ENCODE results near the gene PRR15. TPM values are rescaled to one million over a fixed set of nuclear protein-coding genes. Genes with fewer than 3 reads are reported as not detected.

PRR15 gene
- total RNA-seq, 4 donors from 2014 or later: 0.54 to 2.7 (median 1.7) TPM

DNA sequence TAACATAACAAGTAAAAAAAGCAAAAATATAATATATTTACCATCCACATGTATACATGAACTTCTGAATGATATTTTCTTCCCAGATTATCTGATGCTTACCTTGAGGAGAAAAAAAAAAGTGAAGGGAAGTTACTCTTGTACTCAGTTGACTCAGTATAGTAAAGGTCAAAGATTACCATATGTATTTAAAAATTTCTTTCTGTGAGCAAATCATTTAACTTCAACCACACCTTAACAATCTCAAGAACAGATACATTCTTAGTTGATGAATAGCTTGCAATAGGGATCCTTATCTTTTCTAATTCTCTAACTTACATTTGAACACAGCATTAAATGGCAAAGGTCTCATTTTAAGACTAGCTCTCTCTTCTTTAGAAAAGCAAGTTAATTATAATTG, 29.8 kb downstream of the PRR15 start:
- TF ChIP-seq, protein P1, sequence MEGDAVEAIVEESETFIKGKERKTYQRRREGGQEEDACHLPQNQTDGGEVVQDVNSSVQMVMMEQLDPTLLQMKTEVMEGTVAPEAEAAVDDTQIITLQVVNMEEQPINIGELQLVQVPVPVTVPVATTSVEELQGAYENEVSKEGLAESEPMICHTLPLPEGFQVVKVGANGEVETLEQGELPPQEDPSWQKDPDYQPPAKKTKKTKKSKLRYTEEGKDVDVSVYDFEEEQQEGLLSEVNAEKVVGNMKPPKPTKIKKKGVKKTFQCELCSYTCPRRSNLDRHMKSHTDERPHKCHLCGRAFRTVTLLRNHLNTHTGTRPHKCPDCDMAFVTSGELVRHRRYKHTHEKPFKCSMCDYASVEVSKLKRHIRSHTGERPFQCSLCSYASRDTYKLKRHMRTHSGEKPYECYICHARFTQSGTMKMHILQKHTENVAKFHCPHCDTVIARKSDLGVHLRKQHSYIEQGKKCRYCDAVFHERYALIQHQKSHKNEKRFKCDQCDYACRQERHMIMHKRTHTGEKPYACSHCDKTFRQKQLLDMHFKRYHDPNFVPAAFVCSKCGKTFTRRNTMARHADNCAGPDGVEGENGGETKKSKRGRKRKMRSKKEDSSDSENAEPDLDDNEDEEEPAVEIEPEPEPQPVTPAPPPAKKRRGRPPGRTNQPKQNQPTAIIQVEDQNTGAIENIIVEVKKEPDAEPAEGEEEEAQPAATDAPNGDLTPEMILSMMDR (IDR thresholded peaks at IDR 0.05): no peak
- TF ChIP-seq POLR2A (IDR thresholded peaks at IDR 0.05): no peak
- H3K27ac ChIP-seq: no peak overlapping the region
- intact Hi-C loops (cut with DNase I): no loop called here
- H3K27me3 ChIP-seq: no peaks in the 10 kb centered on the region
- H3K4me3 ChIP-seq (replicated peaks in 1 of 3): no peak overlapping the region
- H3K36me3 ChIP-seq: no peaks in the 10 kb centered on the region
- no peaks in the 10 kb centered on the region for H3K4me1 ChIP-seq
- DNase-seq: no peak
- H3K9me3 ChIP-seq: no peaks in the 10 kb centered on the region

DNA sequence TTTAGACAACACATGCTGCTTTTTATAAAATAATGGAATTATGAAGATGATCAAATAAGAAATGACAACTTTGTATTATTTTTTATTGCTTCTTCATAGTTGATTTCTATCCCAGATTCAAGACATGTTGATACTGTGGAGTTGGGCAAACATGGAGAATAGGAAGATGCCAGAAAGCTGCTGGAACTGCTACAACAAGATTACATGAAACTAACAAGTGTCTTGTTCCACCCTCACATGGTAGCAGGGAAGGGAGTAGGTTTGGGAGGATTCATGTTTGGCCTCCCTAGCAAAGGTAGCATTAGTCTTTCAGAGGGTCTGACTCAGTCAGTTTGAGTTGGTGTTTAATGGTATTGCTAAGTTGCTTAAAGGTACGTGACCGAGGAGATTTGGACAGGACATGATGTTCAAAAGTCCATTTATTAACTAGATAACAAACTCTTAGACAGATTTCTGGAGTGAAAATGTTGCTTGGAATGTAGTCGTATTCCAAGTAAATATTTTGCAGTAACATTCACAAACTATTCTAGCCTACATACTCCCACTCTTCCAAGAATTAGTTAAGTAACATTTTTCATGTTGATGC, 33.1 kb downstream of the PRR15 start:
- no peaks in the 10 kb centered on the region for H3K36me3 ChIP-seq
- H3K9me3 ChIP-seq: no peaks in the 10 kb centered on the region
- no peaks in the 10 kb centered on the region for H3K4me1 ChIP-seq
- intact Hi-C loops (cut with DNase I): no loop called here
- no peaks in the 10 kb centered on the region for H3K27me3 ChIP-seq
- TF ChIP-seq, protein P1 (IDR thresholded peaks at IDR 0.05): no peak
- TF ChIP-seq POLR2A (IDR thresholded peaks at IDR 0.05): no peak
- H3K27ac ChIP-seq: no peak overlapping the region
- H3K4me3 ChIP-seq (replicated peaks in 1 of 3): no peak overlapping the region
- 79 to 85% methylated on average over 3 of the region's 3 CpGs for WGBS, 2 donors
- no peak for DNase-seq

- Histone ChIP-seq H3K9me3 (no peaks in the 10 kb centered on the region), H3K27me3 (no peaks in the 10 kb centered on the region), H3K4me1 (no peaks in the 10 kb centered on the region), H3K4me3 (replicated peaks in 1 of 3) (no peak overlapping the region), H3K36me3 (no peaks in the 10 kb centered on the region), H3K27ac (no peak overlapping the region)
- TF ChIP-seq, protein P1 (IDR thresholded peaks at IDR 0.05): no peak
- TF ChIP-seq POLR2A (IDR thresholded peaks at IDR 0.05): no peak
- WGBS, 2 donors: 97 to 100% methylated on average over 2 of the region's 2 CpGs
- DNase-seq: no peak
- intact Hi-C loops (cut with DNase I): no loop called here
Measured at GRCh38 chr7:29597266-29597665, 33.6 kb downstream of the PRR15 start.

DNA sequence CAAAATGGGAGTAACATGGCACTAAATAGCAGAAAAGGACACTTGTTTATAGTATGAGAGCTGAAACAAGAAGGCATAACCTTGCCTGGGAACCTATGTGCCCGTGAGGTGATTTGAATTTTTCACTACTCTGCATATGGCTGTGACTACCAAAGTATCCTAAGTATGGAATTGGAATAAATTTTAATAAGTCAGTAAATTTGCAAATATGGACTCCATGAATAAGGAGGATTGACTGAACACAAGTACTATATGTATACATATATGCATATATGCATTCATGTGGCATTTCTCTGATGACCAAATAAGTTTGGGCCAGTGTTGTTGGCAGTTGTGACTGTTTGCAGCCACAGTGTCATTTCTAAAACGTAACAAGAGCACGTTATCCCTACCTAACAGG, 34.5 kb downstream of the PRR15 start:
- Histone ChIP-seq H3K27me3 (no peaks in the 10 kb centered on the region), H3K4me1 (no peaks in the 10 kb centered on the region), H3K27ac (no peak overlapping the region), H3K9me3 (no peaks in the 10 kb centered on the region), H3K4me3 (replicated peaks in 1 of 3) (no peak overlapping the region), H3K36me3 (no peaks in the 10 kb centered on the region)
- no peak for TF ChIP-seq POLR2A (IDR thresholded peaks at IDR 0.05)
- TF ChIP-seq, protein P1 (IDR thresholded peaks at IDR 0.05): no peak
- intact Hi-C loops (cut with DNase I): no loop called here
- no peak for DNase-seq
- WGBS, 2 donors: 86 to 95% methylated on average over 3 of the region's 3 CpGs

- 75 to 77% methylated on average over 8 of the region's 8 CpGs for WGBS, 2 donors
- intact Hi-C loops (cut with DNase I): no loop called here
- no peak for TF ChIP-seq POLR2A (IDR thresholded peaks at IDR 0.05)
- TF ChIP-seq, protein P1 (IDR thresholded peaks at IDR 0.05): no peak
- Histone ChIP-seq H3K27ac (no peak overlapping the region), H3K36me3 (no peaks in the 10 kb centered on the region), H3K4me1 (no peaks in the 10 kb centered on the region), H3K9me3 (no peaks in the 10 kb centered on the region), H3K27me3 (no peaks in the 10 kb centered on the region), H3K4me3 (replicated peaks in 1 of 3) (no peak overlapping the region)
- no peak for DNase-seq
Measured at GRCh38 chr7:29598613-29599012, 35.0 kb downstream of the PRR15 start.
